Activated CD4-positive, alpha-beta T cell treated with anti-CD3 and anti-CD28 coated beads, Interleukin-2, amount 10 ng/mL, durations not matched to agents 7 days and 5 days (primary cell): Measurements from ENCODE around the gene DERL3. TPM values are rescaled to one million over a fixed set of nuclear protein-coding genes. Genes with fewer than 3 reads are reported as not detected.

Source experiments
- CTCF ChIA-PET: fragments of 350-600 bp; sonication (Branson Sonifier 250); formaldehyde crosslinking; loops from one replicate; lab custom pipeline; 2021; ENCODE audit warnings: antibody characterized with exemption; lab: Charles Lee
- POLR2A ChIA-PET: fragments of 350-600 bp; sonication (Branson Sonifier 250); formaldehyde crosslinking; loops from one replicate; lab custom pipeline; 2021; ENCODE audit warnings: antibody characterized with exemption; lab: Charles Lee
- DNase-seq: peaks from one replicate; pipeline ENCODE4 v3.0.0-alpha.2; 2020
- H3K27ac Mint-ChIP-seq: one replicate; pipeline ENCODE4 v1.8.0; 2021; ENCODE audit warnings: mild to moderate bottlenecking, moderate library complexity, mixed read lengths
- H3K27me3 Mint-ChIP-seq: one replicate; pipeline ENCODE4 v1.8.0; 2021; ENCODE audit warnings: mixed read lengths
- H3K36me3 Mint-ChIP-seq: one replicate; pipeline ENCODE4 v1.8.0; 2021; ENCODE audit warnings: low read depth, mixed read lengths
- H3K4me1 Mint-ChIP-seq: one replicate; pipeline ENCODE4 v1.8.0; 2021; ENCODE audit warnings: mixed read lengths
- H3K4me3 Mint-ChIP-seq: one replicate; pipeline ENCODE4 v1.8.0; 2021; ENCODE audit warnings: mild to moderate bottlenecking, moderate library complexity, mixed read lengths
- H3K9me3 Mint-ChIP-seq: one replicate; pipeline ENCODE4 v1.8.0; 2021; ENCODE audit warnings: mixed read lengths
- total RNA-seq, 2 experiments: library from RNA; stranded (reverse); gene quantifications; one replicate each; pipeline ENCODE4 v1.2.3, GENCODE V29; 2021

DERL3 gene
- total RNA-seq, 2 experiments from 2014 or later = 9.0 to 9.9 TPM

DNA sequence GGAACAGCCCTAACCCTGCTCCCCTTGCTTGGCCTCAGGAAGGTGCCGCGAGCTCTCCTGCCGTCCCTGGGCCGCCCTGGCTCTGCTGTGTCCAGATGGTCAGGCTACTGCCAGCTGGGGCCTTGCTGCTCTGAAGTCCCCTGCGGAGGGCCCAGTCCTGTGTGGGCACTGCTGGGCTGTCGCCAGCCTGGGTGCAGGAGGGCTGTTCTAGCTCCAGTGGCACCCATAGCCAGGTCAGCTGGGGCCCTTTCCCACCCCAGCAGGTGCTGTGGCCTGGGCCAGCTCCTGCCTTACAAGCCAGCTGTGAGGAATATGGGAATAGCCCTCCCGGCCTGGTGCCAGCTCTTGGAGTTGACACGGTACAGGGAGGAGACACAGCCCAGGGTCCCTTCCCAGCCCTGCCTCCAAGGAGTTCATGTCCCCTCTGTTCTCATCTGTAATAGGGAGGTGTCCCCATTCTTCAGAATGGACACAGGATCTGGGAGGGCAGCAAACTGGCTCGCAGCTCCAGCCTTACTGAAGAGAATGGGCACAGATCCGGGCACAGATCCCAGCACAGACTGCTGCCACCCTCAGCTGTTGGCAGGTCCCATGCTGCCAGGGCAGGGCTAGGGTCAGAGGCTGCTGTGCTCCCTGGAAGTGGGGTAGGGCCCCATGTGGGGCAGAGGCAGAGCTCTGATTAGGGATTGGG is 3.9 kb downstream of the DERL3 start:
- peaks cover 25% of the 10 kb centered on the region for H3K4me1 Mint-ChIP-seq
- H3K9me3 Mint-ChIP-seq = no peaks in the 10 kb centered on the region
- POLR2A ChIA-PET = no interaction called here
- DNase-seq = no peak
- H3K27me3 Mint-ChIP-seq = no peaks in the 10 kb centered on the region
- no peak overlapping the region for H3K4me3 Mint-ChIP-seq
- CTCF ChIA-PET = interaction anchor here (0.8 to 2.0 kb wide), 6 partner anchors 10 to 31 kb away, joined by 3 to 10 read pairs (median 4); partner anchors contain the start of gene SLC2A11
- no peak overlapping the region for H3K27ac Mint-ChIP-seq
- peaks cover 10% of the 10 kb centered on the region for H3K36me3 Mint-ChIP-seq

DNA sequence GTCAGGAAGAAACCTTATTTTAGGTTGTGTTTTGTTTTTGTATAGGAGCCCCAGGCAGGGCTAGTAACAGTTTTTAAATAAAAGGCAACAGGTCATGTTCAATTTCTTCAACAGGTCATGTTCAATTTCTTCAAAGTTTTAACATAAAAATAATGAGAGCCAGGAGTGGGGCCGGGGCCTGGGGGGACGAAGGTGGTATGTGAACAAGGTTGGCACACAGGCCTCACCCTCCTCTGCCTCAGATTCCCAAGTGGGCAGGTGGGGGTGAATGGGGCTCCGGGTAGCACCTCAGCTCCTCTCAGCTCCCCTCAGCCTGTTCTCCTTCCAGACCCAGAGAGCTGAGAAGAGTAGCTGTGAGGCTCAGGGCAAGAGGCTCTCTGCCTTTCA is 4.4 kb downstream of the DERL3 start:
- no peak overlapping the region for H3K4me3 Mint-ChIP-seq
- no peaks in the 10 kb centered on the region for H3K9me3 Mint-ChIP-seq
- H3K27ac Mint-ChIP-seq = no peak overlapping the region
- no peaks in the 10 kb centered on the region for H3K27me3 Mint-ChIP-seq
- peaks cover 21% of the 10 kb centered on the region for H3K4me1 Mint-ChIP-seq
- ChIA-PET POLR2A (no interaction called here), CTCF (interaction anchor here (0.8 to 2.0 kb wide), 6 partner anchors 9 to 31 kb away, joined by 3 to 10 read pairs (median 4); partner anchors contain the start of gene SLC2A11)
- peaks cover 14% of the 10 kb centered on the region for H3K36me3 Mint-ChIP-seq
- no peak for DNase-seq

DNA sequence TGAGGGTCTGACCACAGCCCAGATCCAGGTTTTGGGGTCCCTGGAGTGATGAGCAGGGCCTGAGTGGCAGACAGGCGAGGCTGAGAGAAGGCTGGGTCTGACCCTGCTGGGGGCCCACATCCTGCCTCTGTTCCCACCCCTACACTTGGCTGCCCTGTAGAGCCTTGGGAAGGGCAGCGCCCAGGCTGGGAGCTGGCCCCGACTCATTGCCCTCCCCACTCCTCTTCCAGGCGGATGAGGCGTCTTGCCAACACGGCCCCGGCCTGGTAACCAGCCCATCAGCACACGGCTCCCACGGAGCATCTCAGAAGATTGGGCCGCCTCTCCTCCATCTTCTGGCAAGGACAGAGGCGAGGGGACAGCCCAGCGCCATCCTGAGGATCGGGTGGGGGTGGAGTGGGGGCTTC is 4.9 kb downstream of the DERL3 start:
- Mint-ChIP-seq H3K36me3 (peaks cover 19% of the 10 kb centered on the region), H3K27me3 (no peaks in the 10 kb centered on the region), H3K4me1 (peaks cover 16% of the 10 kb centered on the region), H3K4me3 (no peak overlapping the region), H3K27ac (peak overlapping the region; percentile 13), H3K9me3 (no peaks in the 10 kb centered on the region)
- ChIA-PET CTCF (interaction anchor here (1.1 kb wide), 1 partner anchor 24 kb away, joined by 3 read pairs; the partner anchor contains the start of gene SLC2A11), POLR2A (no interaction called here)
- DNase-seq = no peak

DNA sequence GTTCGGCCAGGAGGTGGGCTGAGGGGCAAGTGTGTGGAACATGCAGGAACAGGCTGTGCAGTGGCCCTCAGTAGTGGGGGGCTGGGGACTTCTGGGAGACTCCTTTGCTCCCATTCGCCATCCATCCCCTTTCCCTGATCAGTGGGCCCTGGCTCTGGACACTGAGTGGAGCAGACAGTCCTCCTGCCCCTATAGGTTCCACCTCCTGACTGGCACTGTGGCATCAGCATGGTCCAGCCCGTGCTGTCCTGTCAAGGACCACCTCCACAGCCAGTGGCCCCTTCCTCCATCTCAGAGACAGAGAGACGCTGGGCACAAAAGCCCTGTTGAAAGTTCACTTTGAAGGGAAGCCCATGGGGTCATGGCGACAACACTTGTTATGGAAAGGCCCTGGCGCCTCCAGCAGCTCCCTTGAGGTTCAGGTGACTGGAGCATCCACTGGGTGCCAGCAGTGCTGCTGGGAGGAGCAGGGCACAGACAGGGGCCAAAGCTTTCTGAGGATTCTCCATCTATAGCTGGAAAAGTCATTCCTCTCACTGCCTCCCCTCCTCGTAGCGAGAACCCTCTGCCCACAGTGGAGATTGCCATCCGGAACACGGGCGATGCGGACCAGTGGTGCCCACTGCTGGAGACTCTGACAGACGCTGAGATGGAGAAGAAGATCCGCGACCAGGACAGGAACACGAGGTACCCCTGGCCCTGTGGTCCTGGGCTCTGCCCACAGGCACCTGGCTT is 5.6 kb downstream of the DERL3 start:
- Mint-ChIP-seq H3K36me3 (peaks cover 23% of the 10 kb centered on the region), H3K27me3 (no peaks in the 10 kb centered on the region), H3K4me3 (no peak overlapping the region), H3K4me1 (peaks cover 12% of the 10 kb centered on the region), H3K27ac (no peak overlapping the region), H3K9me3 (no peaks in the 10 kb centered on the region)
- ChIA-PET CTCF (interaction anchor here (0.6 to 1.3 kb wide), 2 partner anchors 17 to 116 kb away, joined by 3 read pairs; no protein-coding TSS in a partner anchor), POLR2A (no interaction called here)
- DNase-seq = no peak

DNA sequence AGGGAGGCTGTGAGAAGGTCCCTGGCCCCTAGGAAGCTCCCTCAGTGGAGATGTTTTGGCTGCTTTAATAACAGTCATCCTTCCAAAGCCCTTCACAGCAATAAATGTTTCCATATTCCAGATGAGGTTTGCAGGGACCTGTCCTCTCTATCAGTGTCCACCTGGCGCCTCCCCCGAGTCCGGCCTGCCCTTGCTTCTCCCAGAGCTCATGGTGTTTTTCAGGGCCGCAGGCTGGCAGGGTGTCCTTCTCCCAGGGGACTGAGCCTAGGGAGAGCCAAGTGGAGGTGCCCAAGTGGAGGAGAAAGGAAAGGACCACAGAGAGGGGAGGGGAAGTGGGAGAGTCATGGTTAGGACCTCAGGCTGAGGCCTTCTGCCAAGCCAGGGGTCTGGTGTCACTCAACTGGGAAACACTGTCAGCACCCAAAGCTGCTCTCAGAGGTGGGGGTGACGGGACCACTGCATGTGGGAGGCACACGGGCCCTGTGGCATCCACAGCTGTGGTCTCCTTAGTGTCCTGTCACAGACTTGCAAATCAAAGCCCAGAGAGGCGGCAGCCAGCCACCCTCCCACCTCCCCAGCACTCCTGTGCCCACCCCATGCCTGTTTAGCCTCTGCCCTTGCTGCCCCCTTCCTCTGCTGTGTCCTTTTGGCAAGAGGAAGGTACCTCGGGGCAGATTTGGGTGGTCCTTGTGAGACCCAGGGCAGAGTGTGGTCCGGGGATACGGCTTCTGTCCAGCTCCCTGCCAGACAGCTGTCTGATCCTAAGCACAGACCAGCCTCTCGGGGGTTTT is 6.4 kb downstream of the DERL3 start:
- H3K36me3 Mint-ChIP-seq = peaks cover 25% of the 10 kb centered on the region
- POLR2A ChIA-PET = no interaction called here
- CTCF ChIA-PET = interaction anchor here (0.6 to 1.3 kb wide), 2 partner anchors 17 to 115 kb away, joined by 3 read pairs; no protein-coding TSS in a partner anchor
- H3K4me3 Mint-ChIP-seq = no peak overlapping the region
- H3K27ac Mint-ChIP-seq = no peak overlapping the region
- peaks cover 8% of the 10 kb centered on the region for H3K4me1 Mint-ChIP-seq
- no peaks in the 10 kb centered on the region for H3K9me3 Mint-ChIP-seq
- DNase-seq = no peak
- H3K27me3 Mint-ChIP-seq = no peaks in the 10 kb centered on the region

DNA sequence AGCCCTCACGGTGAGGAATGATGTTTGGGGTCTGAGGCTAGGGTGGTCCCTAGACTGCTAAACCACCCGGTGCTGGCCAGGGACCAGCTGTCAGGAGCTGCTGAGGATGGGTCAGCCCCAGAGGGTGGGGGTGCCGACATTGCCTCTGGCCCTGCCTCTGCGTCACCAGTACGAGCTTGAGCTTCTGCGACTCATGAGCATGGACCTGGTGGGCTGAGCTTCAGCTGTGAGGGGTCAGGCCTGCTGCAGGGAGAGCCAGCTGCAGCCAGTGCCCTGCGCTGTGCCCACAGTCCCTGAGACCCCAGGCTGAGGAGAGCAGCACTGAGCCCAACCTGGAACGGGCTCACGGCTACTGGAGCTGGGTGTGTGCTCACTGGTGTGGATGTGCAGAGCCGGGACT is 7.0 kb downstream of the DERL3 start:
- peaks cover 6% of the 10 kb centered on the region for H3K4me1 Mint-ChIP-seq
- H3K4me3 Mint-ChIP-seq = no peak overlapping the region
- H3K36me3 Mint-ChIP-seq = peaks cover 28% of the 10 kb centered on the region
- ChIA-PET POLR2A (no interaction called here), CTCF (interaction anchor here (1.3 kb wide), 1 partner anchor 115 kb away, joined by 3 read pairs; no protein-coding TSS in a partner anchor)
- no peak for DNase-seq
- H3K27me3 Mint-ChIP-seq = no peaks in the 10 kb centered on the region
- no peaks in the 10 kb centered on the region for H3K9me3 Mint-ChIP-seq
- no peak overlapping the region for H3K27ac Mint-ChIP-seq

DNA sequence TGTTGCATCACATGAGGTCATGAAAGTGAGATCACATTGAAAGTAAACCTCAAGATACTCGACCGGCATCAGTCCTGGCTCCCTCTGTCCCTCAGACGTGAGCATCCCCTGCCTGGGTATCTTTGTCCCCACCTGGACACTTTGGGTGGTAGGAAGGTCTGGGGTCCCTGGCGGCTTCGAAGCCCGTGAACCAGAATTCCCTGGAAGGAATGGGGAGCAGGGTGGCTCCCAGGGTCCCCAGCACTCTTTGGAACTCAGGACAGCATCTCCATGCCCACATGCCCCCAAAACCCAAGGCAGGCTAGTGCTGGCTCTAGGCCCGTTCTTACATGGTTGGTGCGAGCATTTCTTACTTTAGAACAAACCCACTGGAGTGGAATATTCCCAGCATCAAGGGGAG is 7.5 kb downstream of the DERL3 start:
- peaks cover 32% of the 10 kb centered on the region for H3K36me3 Mint-ChIP-seq
- no peak overlapping the region for H3K4me3 Mint-ChIP-seq
- H3K4me1 Mint-ChIP-seq = peaks cover 11% of the 10 kb centered on the region
- no peaks in the 10 kb centered on the region for H3K27me3 Mint-ChIP-seq
- DNase-seq = no peak
- H3K9me3 Mint-ChIP-seq = no peaks in the 10 kb centered on the region
- POLR2A ChIA-PET = no interaction called here
- CTCF ChIA-PET = no interaction called here
- H3K27ac Mint-ChIP-seq = no peak overlapping the region

DNA sequence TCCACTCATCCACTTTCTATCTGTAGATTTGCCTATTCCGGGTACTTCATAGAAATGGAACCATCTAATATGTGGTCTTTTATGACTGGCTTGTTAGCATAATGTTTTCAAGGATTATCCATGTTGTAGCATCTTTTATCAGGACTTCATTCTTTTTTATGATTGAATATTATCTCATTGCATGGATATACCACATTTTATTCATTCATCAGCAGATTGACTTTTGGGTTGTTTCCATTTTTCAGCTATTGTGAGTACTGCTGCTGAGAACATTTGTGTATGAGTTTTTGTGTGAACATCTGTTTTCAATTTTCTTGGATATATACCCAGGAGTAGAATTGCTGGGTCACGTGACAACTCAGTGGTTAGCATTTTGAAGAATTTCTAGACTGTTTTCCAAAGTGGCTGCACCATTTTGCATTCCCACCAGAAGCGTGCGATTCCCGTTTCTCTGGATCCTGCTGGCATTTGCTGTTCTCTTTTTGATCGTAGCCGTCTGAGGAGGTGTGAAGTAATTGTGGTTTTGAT is 8.9 kb downstream of the DERL3 start:
- no peak for DNase-seq
- Mint-ChIP-seq H3K4me1 (peaks cover 21% of the 10 kb centered on the region), H3K27ac (peak overlapping the region; percentile 68), H3K4me3 (no peak overlapping the region), H3K27me3 (no peaks in the 10 kb centered on the region), H3K36me3 (peaks cover 42% of the 10 kb centered on the region), H3K9me3 (no peaks in the 10 kb centered on the region)
- ChIA-PET CTCF (interaction anchor here (1.0 kb wide), 1 partner anchor 14 kb away, joined by 3 read pairs; no protein-coding TSS in a partner anchor), POLR2A (no interaction called here)

DNA sequence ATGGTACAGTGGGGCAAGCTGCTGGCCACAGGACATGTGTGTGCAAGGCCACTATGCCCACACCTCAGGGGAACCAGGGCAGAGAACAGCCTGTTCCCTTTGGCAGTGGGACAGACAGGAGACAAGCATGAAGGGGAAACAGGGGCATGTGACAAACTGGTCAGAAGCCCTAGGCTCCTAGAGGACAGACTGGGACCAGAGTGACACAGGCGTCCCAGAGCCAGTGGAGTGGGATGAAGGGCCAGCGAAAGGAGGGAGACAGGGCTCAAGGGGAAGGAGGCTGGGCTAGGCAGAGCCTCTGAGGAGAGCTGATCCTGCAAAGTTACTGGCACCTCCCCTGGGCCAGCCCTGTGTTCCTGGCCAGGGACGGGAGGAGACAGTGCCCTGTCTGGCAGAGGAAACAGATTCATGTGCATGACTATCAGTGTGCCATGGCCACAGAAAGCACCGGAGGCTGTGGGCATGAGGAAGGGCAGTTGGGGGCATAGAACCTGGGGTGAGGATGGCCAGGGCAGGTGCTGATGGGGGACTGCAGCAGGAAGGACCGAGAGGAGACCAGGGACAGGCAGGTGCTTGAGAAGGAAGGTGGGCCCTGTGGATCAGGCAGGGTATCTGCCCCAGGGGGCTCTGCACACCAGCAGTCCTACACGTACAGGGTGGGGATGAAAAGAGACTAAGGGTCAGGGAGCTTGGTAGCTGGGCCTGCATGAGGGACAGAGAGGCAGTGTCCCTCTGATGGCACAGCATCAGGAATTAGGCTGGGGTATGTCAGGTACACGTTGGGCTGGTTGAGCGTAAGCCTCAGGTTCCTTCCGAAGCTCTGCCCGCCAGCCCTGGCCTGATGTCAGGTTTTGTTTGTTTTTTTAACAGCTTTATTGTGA is 9.8 kb downstream of the DERL3 start:
- ChIA-PET POLR2A (no interaction called here), CTCF (interaction anchor here (1.0 kb wide), 1 partner anchor 15 kb away, joined by 3 read pairs; no protein-coding TSS in a partner anchor)
- Mint-ChIP-seq H3K4me3 (no peak overlapping the region), H3K4me1 (peaks cover 21% of the 10 kb centered on the region), H3K27ac (no peak overlapping the region), H3K36me3 (peaks cover 46% of the 10 kb centered on the region), H3K9me3 (no peaks in the 10 kb centered on the region), H3K27me3 (no peaks in the 10 kb centered on the region)
- no peak for DNase-seq

DNA sequence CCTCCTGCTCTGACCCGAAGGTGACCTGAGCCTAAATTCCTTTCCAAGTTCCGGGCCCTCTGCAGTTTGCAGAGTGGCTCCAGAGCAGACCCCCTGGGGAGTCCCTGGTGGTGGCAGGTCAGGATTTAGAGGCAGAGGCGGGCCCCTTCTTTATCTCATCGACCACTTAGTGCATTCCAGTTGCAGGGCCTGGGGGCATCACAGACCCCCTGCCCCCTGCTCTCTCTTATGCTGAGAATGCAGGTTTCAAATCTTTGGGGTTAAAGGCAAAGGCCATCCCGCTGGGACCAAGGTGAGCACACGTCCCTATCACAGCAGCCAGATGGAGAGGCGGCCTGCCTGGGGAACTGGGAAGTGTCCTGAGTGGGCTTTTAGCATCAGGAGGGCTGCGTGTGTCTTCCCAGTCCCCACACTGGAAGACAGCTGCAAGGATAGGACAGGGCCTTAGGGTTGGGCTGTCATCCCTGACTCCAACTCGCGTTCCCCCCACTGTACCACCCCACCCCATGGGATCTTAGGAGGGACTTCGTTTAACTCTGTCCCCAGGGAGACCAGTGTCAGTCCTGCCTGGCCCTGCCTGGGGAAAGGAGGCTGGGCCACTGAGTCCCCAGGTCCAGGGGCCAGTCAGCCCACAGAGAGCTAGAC is 11.3 kb downstream of the DERL3 start:
- Mint-ChIP-seq H3K4me3 (no peak overlapping the region), H3K36me3 (peaks cover 57% of the 10 kb centered on the region), H3K9me3 (no peaks in the 10 kb centered on the region), H3K27me3 (no peaks in the 10 kb centered on the region), H3K4me1 (peaks cover 29% of the 10 kb centered on the region), H3K27ac (peak overlapping the region; percentile 95)
- no peak for DNase-seq
- ChIA-PET POLR2A (no interaction called here), CTCF (interaction anchor here (0.9 to 1.2 kb wide), 2 partner anchors 15 to 17 kb away, joined by 3 to 4 read pairs; no protein-coding TSS in a partner anchor)
